SH-SY5Y (cell line): ENCODE measurements around the gene KRTAP5-3.

ENCODE experiments used
- GATA2 ChIP-seq: IDR thresholded peaks from 2 replicates; pipeline ENCODE4 v1.6.1; 2011; ENCODE audit warnings: mild to moderate bottlenecking, low read depth, low read length
- GATA3 ChIP-seq: IDR thresholded peaks from 2 replicates; pipeline ENCODE4 v1.6.1; 2011; ENCODE audit warnings: low read depth, mild to moderate bottlenecking, low read length, moderate library complexity

The KRTAP5-3 gene

GRCh38 chr11:1565173-1565903, 42.9 kb downstream of the KRTAP5-3 start:
- TF ChIP-seq GATA2 (no peak), GATA3 (no peak)

GRCh38 chr11:1564535-1565172, 43.6 kb downstream of the KRTAP5-3 start:
- TF ChIP-seq GATA2 (no peak), GATA3 (no peak)

GRCh38 chr11:1563697-1564534, 44.3 kb downstream of the KRTAP5-3 start:
- no peak for TF ChIP-seq GATA3
- TF ChIP-seq GATA2: no peak

- no peak for TF ChIP-seq GATA3
- no peak for TF ChIP-seq GATA2
Observed at GRCh38 chr11:1563149-1563638, 45.1 kb downstream of the KRTAP5-3 start.

- TF ChIP-seq GATA3 (no peak), GATA2 (no peak)
Observed at GRCh38 chr11:1562469-1563148, 45.7 kb downstream of the KRTAP5-3 start.

GRCh38 chr11:1561955-1562354, 46.3 kb downstream of the KRTAP5-3 start:
- no peak for TF ChIP-seq GATA3
- no peak for TF ChIP-seq GATA2

GRCh38 chr11:1561266-1561665, 47.0 kb downstream of the KRTAP5-3 start:
- TF ChIP-seq GATA3: no peak
- TF ChIP-seq GATA2: no peak

GRCh38 chr11:1560649-1561251, 47.5 kb downstream of the KRTAP5-3 start:
- no peak for TF ChIP-seq GATA3
- no peak for TF ChIP-seq GATA2

- TF ChIP-seq GATA2 (no peak), GATA3 (no peak)
Observed at GRCh38 chr11:1560002-1560648, 48.1 kb downstream of the KRTAP5-3 start.

- TF ChIP-seq GATA3 (no peak), GATA2 (no peak)
Observed at GRCh38 chr11:1559111-1559951, 48.9 kb downstream of the KRTAP5-3 start.

- TF ChIP-seq GATA3: no peak
- no peak for TF ChIP-seq GATA2
Observed at GRCh38 chr11:1558775-1559110, 49.5 kb downstream of the KRTAP5-3 start.
